HG03280 (cell line): Measurements from ENCODE around the gene CD207.

Experiments used
- ATAC-seq: cut with Tn5 transposase; IDR thresholded peaks from one replicate; pipeline ENCODE4 v1.9.1; 2021; ENCODE audit warnings: mild to moderate bottlenecking, moderate library complexity; ENCODE audit not compliant: unreplicated experiment

CD207 gene

DNA sequence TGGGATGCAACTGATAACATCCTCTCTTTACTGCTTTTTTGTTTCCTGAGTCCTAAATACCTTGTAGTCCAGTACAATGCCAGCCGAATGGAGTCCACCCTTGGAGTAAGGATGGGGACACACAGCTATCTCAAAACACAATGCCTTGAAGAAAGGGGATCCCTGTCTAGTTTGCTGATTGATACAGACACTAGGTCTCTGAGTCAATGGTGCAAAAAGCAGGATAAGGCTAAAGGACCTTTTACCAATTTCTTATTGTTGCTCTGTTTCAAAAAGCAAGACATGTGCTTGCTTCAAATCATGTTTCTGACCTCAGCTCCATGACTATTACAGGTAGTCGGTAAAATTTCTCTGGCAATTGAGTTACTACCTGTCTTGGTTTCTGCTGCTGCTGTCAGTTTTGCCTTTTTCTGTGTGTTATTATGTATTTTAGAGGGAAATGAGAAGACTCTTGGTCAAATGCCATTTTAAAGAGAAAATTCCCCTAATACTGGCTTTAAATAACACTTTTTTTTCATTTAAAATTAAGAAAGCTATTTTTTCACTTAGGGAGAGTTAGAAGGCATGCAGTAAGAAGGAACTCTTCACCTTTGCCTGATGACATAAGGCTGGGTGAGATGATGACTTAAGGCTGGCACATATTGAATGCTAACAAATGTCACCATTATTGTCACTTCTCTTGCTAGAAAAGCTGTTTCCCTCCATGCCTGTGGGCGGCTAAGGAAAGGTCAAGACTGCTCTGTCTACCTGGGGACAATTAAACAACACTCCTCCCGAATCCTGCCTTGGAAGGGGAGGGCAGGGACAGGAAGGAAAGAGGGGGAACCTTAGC lies 40.2 kb downstream of the CD207 start:
- no peak for ATAC-seq

DNA sequence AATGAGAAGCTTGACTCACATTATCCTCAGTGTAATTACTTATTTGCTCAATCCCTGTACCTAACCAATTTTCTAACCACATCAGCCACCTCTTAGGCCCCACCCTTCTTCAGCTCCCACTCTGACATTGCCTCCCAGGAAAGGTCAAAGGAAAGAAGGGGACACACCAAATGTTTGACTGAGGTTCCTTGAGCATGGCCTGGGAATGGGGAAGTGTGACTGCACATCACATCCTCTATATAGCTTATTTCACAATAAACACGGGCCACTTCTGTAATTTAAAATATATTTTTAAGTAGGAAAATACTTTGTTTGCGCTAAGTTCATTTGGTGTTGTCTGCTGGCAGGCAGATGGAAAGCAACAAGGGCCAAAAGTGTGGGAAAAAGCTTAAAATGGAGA lies 42.2 kb downstream of the CD207 start:
- no peak for ATAC-seq

DNA sequence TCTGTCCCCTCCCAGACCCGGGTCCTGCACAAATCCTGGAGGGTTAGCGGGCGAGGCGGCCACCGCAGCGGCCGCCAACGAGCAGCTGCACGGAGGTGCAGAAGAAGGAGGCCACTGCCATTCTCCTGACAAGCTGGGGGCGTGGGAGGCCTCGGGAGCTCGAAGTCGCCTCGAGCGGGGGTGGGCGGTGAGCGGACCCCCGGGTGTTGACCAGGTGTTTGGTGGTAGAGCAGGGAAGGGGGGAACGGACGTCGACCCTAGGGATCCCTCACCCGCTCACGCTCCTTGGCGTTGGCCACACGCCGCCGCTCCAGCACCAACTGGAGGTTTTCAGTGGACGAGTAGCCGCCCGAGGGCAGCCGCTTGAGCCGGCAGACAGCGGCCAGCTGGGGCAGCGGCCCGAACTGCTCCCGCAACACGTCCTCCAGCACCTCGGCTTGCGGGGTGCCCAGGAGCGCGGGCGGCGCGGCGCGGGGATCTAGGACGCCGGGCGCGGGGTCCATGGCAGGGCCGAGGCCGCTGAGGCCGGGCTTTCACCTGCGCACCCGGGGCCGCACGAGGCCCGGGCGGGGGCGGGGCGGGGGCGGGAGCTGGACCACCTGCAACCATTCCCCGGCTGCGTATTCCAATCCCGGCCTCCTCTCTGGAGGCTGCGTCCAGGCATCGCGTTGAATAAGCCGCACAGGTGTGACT lies 45.3 kb downstream of the CD207 start, which contains the start of gene FIGLA:
Gene FIGLA (minus strand): TSS at position 508 of the 693 bp plus-strand sequence. CDS start 5 bp downstream, at position 503.
- no peak for ATAC-seq

DNA sequence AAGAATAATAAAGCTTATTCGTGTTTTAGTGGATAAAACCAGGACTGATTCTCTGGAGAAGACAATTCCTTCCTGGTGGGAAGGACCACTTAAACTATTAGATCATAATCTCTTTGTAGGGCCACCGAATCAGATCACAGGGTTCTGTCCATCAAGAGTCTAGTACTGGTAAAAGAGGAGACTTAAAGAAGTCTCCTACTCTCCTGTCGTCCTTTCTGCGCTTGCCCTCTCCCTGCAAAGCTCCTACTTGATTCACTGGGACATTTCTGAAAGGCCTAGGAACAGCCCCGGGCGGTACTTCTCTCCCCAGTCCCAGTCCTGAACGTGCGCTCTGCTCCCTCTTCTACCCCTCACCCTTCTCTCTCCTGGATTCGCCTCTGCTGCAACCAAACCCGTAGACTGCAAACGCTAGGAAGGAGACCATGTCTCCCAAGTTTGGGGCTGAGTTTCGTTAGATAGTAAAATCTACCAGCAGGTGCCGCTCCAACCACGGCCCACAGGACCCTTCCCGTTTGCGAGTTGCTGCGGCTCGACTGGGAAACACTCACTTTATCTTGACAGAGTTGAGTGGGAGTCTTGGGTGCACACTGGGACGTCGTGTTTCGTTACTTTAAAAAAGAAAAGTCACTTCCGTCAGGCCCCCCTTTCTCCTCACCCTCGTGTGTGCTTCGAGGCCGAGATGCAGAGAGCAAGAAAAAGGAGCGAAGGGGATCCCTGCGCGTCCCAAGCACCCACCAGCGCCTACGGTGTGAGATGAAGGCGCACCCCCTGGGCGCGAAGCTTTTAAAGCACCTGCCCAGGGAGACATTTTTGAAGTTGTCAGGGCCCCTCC lies 46.1 kb downstream of the CD207 start:
- no peak for ATAC-seq

DNA sequence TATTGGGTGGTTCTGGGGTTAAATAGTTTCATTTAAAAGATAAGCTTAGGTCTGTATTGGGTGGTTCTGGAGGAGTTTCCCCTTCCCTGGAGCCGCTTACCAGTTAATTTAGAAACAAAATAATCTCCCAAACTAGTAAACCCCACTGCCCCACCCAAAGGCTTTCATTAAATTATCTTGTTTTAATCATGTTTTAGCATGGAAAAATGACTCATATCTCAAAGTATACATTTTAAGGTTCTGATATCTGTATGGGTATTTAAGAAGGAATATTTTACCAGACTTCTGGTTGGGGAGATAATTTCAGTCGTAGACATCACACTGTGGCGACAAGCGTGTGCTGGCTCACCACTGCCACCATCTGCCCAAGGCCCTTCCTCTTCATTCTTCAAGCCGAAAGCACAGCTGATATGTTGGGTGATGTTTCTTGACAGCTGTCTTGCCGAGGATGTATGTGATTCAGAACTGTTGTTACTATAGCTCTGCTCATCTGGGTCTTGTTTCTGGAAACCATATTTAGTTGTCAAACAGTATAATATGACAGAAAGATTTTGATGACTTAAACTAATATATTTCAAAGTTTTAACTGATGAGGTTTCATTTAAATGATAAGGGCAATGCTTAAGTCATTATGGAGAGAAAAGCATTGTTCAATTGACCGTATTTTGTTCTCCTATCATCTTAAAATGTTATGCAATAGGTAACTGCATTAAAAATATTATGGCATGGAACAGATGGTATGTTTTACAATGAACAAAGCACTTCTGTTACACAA lies 50.3 kb downstream of the CD207 start:
- peak; percentile 47 for ATAC-seq

DNA sequence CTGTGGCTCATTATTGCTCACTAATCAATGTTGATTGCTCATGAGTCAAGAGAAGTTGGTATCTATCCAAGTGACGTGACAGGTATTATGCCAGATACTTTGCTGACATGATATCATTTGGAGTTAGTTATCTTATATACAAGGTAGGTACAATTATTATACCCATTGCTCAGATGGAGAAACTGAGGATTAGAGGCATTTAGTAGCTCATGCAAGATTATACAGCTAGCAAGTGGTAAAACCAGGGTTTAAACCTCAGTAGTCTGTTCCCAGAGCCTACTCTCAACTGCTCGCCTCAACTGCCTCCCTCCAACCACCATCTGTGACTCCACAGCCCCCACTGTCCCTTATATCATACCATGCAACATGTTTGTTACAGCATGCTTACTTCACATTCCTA lies 51.3 kb downstream of the CD207 start:
- ATAC-seq = no peak
